K562 (cell line): ENCODE results near the gene PTTG1IP. TPM values are rescaled to one million over a fixed set of nuclear protein-coding genes. Genes with fewer than 3 reads are reported as not detected.
A peak's percentile ranks its signal among the peaks of the same experiment; 100 is the strongest.

Experiments
- ATAC-seq: fragments of 200-7000 bp; cut with Tn5 transposase; 3 replicates; pipeline ENCODE4 v1.9.1; 2020; ENCODE audit warnings: moderate library complexity
- BruUV-seq: library from RNA; stranded (reverse); fragments of 400-500 nt; replicated peaks from 2 replicates; lab custom pipeline; 2021; lab: Mats Ljungman, UMichigan
- CTCF ChIA-PET: fragments of 300-600 bp; formaldehyde crosslinking; extraction: SDS; loops from one replicate; lab custom pipeline; 2021; ENCODE audit warnings: low intra/inter-chr PET ratio; lab: Yijun Ruan, JAX
- POLR2A ChIA-PET: fragments of 300-600, 350-650 bp; sonication (Branson Sonifier 250); formaldehyde crosslinking; extraction: SDS; loops from one replicate; lab custom pipeline; 2021; ENCODE audit warnings: antibody characterized with exemption, inconsistent platforms; lab: Yijun Ruan, JAX
- DNase-seq, 4 experiments: peaks; one replicate each; pipeline versions ENCODE4 v3.0.0 to v3.0.0-alpha.2; 2011 to 2018; ENCODE audit warnings: low spot score in 3 of 4, mixed read lengths in 3 of 4; ENCODE audit errors: extremely low read depth in 1 of 4
- FAIRE-seq: peaks from 2 replicates; lab custom pipeline; 2011; peaks lifted over from hg19 to GRCh38; lab: Jason Lieb, UNC
- H2AFZ ChIP-seq: 2 replicates; pipeline ENCODE4 v1.6.0; 2011; ENCODE audit warnings: low read depth, low read length, control low read depth, inconsistent platforms
- H3K27ac ChIP-seq: fragments of 200-600 bp; 3 replicates; pipeline ENCODE4 v1.8.0; 2011; ENCODE audit warnings: low read depth, mild to moderate bottlenecking, control low read depth, inconsistent platforms, low read length, moderate library complexity, mixed read lengths; ENCODE audit errors: extremely low read depth
- H3K27me3 ChIP-seq, 2 experiments: fragments of 300-600 bp in 1 of 2; 2 replicates in 1 of 2; 3 replicates in 1 of 2; pipeline versions ENCODE4 v1.6.0 to v1.8.0; 2011; ENCODE audit warnings: inconsistent platforms in 2 of 2, low read length in 2 of 2, mild to moderate bottlenecking in 1 of 2, mixed read lengths in 1 of 2, moderate library complexity in 1 of 2; ENCODE audit not compliant: control insufficient read depth in 2 of 2, insufficient read depth in 2 of 2
- H3K36me3 ChIP-seq: fragments of 300-600 bp; 3 replicates; pipeline ENCODE4 v1.8.0; 2011; ENCODE audit warnings: mild to moderate bottlenecking, low read length, inconsistent platforms; ENCODE audit not compliant: control insufficient read depth, insufficient read depth
- H3K4me1 ChIP-seq, 2 experiments: fragments of 200-600 bp in 1 of 2; replicated peaks in 1 of 2; 2 replicates in 1 of 2; 3 replicates in 1 of 2; pipeline versions ENCODE4 v1.5.1 to v1.8.0; 2011; ENCODE audit warnings: inconsistent platforms in 2 of 2, low read length in 2 of 2, mild to moderate bottlenecking in 1 of 2, mixed read lengths in 1 of 2, moderate library complexity in 1 of 2; ENCODE audit not compliant: control insufficient read depth in 2 of 2, insufficient read depth in 2 of 2
- H3K4me2 ChIP-seq: 2 replicates; pipeline ENCODE4 v1.6.1; 2011; ENCODE audit warnings: low read length, control low read depth, inconsistent platforms, mixed read lengths; ENCODE audit not compliant: insufficient read depth
- H3K4me3 ChIP-seq: fragments of 200-600 bp; sonication (generic), shearing (Covaris generic); 2 replicates; pipeline ENCODE4 v1.5.1; 2016; ENCODE audit warnings: control low read depth, inconsistent platforms
- H3K79me2 ChIP-seq: fragments of 200-600 bp; 3 replicates; pipeline ENCODE4 v1.8.0; 2011; ENCODE audit warnings: low read length, inconsistent platforms; ENCODE audit not compliant: control insufficient read depth, insufficient read depth
- H3K9ac ChIP-seq, 2 experiments: 2 replicates each; pipeline versions ENCODE4 v1.6.0 to v1.6.1; 2011; ENCODE audit warnings: low read depth in 2 of 2, low read length in 2 of 2, control low read depth in 1 of 2, inconsistent platforms in 1 of 2, mild to moderate bottlenecking in 1 of 2, mixed read lengths in 1 of 2; ENCODE audit not compliant: insufficient read depth in 1 of 2
- H3K9me1 ChIP-seq: one replicate; pipeline ENCODE4 v1.6.0; 2011; ENCODE audit warnings: inconsistent platforms, mild to moderate bottlenecking, low read length, moderate library complexity; ENCODE audit not compliant: control insufficient read depth, insufficient read depth
- H3K9me3 ChIP-seq: replicated peaks from 2 replicates; pipeline ENCODE4 v1.5.1; 2011; ENCODE audit warnings: low read depth, low read length, inconsistent platforms; ENCODE audit not compliant: control insufficient read depth, insufficient read depth
- H4K20me1 ChIP-seq: replicated peaks from 2 replicates; pipeline ENCODE4 v1.6.1; 2011; ENCODE audit warnings: low read length, inconsistent platforms, mixed read lengths; ENCODE audit not compliant: control insufficient read depth, insufficient read depth
- ARID1B ChIP-seq: fragments of 450-650 bp; IDR thresholded peaks from 2 replicates; pipeline ENCODE4 v1.6.1; 2016; ENCODE audit warnings: antibody characterized with exemption, mild to moderate bottlenecking, inconsistent platforms
- CTBP1 ChIP-seq: fragments of 450-650 bp; IDR thresholded peaks from 2 replicates; pipeline ENCODE4 v1.6.1; 2016; ENCODE audit warnings: borderline replicate concordance
- DDX20 ChIP-seq: fragments of 450-650 bp; IDR thresholded peaks from 2 replicates; pipeline ENCODE4 v1.6.1; 2016; ENCODE audit warnings: missing genetic modification characterization, low read depth, mild to moderate bottlenecking, missing compliant biosample characterization, moderate library complexity
- HINFP ChIP-seq: fragments of 450-650 bp; conservative IDR thresholded peaks from 2 replicates; pipeline ENCODE4 v1.6.1; 2016; ENCODE audit warnings: missing genetic modification characterization, low read depth, mild to moderate bottlenecking, control low read depth, missing compliant biosample characterization
- JUND ChIP-seq, 2 experiments: IDR thresholded peaks; 2 replicates in 1 of 2; 3 replicates in 1 of 2; pipeline ENCODE4 v1.6.1; 2011; ENCODE audit warnings: borderline replicate concordance in 2 of 2, low read depth in 2 of 2, low read length in 2 of 2, improper control_type of control experiment in 1 of 2, missing biosample characterization in 1 of 2, missing genetic modification characterization in 1 of 2, missing genetic modification reagents in 1 of 2
- MEIS2 ChIP-seq: fragments of 450-650 bp; IDR thresholded peaks from 2 replicates; pipeline ENCODE4 v1.6.1; 2014; ENCODE audit warnings: mild to moderate bottlenecking; ENCODE audit not compliant: partially characterized antibody
- PKNOX1 ChIP-seq: fragments of 450-650 bp; IDR thresholded peaks from 2 replicates; pipeline ENCODE4 v1.6.1; 2016
- RBM15 ChIP-seq: fragments of 200-400 bp; formaldehyde crosslinking; IDR thresholded peaks from 2 replicates; pipeline ENCODE4 v1.6.1; 2018; ENCODE audit warnings: mild to moderate bottlenecking, low read length, moderate library complexity; ENCODE audit not compliant: insufficient read depth
- SMARCE1 ChIP-seq: fragments of 450-650 bp; IDR thresholded peaks from 2 replicates; pipeline ENCODE4 v1.7.1; 2016; ENCODE audit warnings: mild to moderate bottlenecking
- ZBTB1 ChIP-seq: sonication (generic); formaldehyde crosslinking; IDR thresholded peaks from 2 replicates; pipeline ENCODE4 v1.8.1; 2023; ENCODE audit warnings: missing genetic modification reagents, low read depth, mild to moderate bottlenecking, borderline replicate concordance
- ZEB2 ChIP-seq: fragments of 450-650 bp; IDR thresholded peaks from 2 replicates; pipeline ENCODE4 v1.6.1; 2016
- ZNF175 ChIP-seq: fragments of 200-800 bp; sonication (Bioruptor generic); IDR thresholded peaks from 2 replicates; pipeline ENCODE4 v1.6.1; 2016; ENCODE audit warnings: low read depth, mild to moderate bottlenecking, missing genetic modification characterization, missing compliant biosample characterization
- WGBS: fragments of 100-300 bp; shearing (Covaris generic); methylation state at CpG from one replicate; pipeline ENCODE4 v1.1.6; 2016; ENCODE audit warnings: low coverage, mixed read lengths; ENCODE audit not compliant: insufficient coverage; ENCODE audit errors: missing lambda C conversion rate; 5-methylcytosine and 5-hydroxymethylcytosine counted together
- in situ Hi-C: fragments of 300-500 bp; cut with MboI; formaldehyde crosslinking; loops from 4 replicates; pipeline ENCODE4 v1.15.0; 2018; ENCODE audit warnings: inconsistent platforms, mixed read lengths
- intact Hi-C: fragments of 100-400 bp; cut with micrococcal nuclease; formaldehyde crosslinking; loops from 2 replicates; pipeline ENCODE4 v1.14.2; 2022
- polyA plus RNA-seq, 8 experiments: library from polyadenylated mRNA; depleted of rRNA in 4 of 8; stranded (reverse) in 5 of 8; unstranded in 3 of 8; fragments of >200 nt; fragmentation: Nextera tagmentation in 2 of 8; fragmentation: Illumina TruSeq in 1 of 8; extraction: Ambion mirVana in 2 of 8; extraction: Trizol in 1 of 8; gene quantifications; 2 replicates each; pipeline versions ENCODE4 v1.2.1 to v1.2.3, GENCODE V29; 2011 to 2014; ENCODE audit warnings: inconsistent platforms in 1 of 8, missing spikeins in 1 of 8
- total RNA-seq, 7 experiments: library from RNA; depleted of rRNA in 6 of 7; stranded (reverse); fragments of >200 nt in 6 of 7; fragmentation: Illumina TruSeq in 2 of 7; extraction: Trizol in 2 of 7; gene quantifications; 2 replicates each; pipeline versions ENCODE4 v1.2.1 to v1.2.3, GENCODE V29; 2011 to 2021; ENCODE audit warnings: low replicate concordance in 1 of 7
- TF ChIP-seq, protein P1 (sequence below), 2 experiments: fragments of 450-650 bp in 1 of 2; sonication (generic) in 1 of 2; formaldehyde crosslinking in 1 of 2; IDR thresholded peaks in 1 of 2; conservative IDR thresholded peaks in 1 of 2; 2 replicates each; pipeline versions ENCODE4 v1.6.1 to v1.8.1; 2016 to 2023; ENCODE audit warnings: mild to moderate bottlenecking in 2 of 2, moderate library complexity in 2 of 2, inconsistent platforms in 1 of 2, missing genetic modification reagents in 1 of 2

PTTG1IP gene
- total and polyA plus RNA-seq, 9 of the 15 experiments (the other 6 are each of a cell fraction or from before 2014, with no cell fraction given) = 5.0 to 99.3 (median 82.4) TPM

DNA sequence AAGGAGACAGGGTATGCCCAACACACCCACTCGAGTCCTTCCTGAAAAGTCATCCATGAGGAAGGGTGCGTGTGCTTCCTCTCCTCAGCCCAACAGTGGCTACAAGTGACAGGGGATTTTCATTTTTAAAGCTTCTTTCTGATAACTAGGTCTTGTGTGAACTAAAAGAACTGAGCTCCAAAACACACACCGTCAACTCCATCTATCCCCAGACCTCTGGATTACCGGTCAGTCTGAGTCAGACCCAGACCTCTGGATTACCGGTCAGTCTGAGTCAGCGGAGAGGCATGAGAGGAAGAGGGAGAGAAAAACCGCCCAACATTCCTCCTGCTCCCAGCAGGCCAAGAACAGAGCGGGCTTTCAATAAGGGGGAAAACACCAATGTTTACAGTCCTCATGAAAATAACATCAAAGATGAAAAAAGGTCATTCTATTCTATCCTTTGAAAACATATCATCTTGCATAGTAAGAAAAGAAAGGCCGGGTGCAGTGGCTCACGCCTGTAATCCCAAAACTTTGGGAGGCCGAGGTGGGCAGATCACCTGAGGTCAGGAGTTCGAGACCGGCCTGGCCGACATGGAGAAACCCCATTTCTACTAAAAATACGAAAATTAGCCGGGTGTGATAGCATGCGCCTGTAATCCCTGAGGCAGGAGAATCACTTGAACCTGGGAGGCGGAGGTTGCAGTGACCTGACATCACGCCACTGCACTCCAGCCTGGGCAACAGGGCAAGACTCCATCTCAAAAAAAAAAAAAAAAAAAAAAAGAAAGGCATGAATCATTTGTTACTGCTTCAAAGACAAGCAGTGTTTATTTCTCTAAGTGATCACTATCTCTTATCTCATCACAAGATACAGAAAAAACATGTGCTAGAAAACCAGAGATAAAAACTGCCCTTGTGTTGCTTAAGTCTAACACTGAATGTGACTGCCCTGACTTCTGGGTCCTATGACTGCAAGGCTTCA, 3.4 kb downstream of the PTTG1IP start (continued):
- TF ChIP-seq ZNF175 (CRISPR knock-in tag) (peak; percentile 17; the same call in 1 of the 2 replicates), DDX20 (no peak), HINFP (tag) (0 out of 2 replicates have a peak, but pooled peaks have one; percentile 1)
- TF ChIP-seq, all 486 proteins: peak for 66

DNA sequence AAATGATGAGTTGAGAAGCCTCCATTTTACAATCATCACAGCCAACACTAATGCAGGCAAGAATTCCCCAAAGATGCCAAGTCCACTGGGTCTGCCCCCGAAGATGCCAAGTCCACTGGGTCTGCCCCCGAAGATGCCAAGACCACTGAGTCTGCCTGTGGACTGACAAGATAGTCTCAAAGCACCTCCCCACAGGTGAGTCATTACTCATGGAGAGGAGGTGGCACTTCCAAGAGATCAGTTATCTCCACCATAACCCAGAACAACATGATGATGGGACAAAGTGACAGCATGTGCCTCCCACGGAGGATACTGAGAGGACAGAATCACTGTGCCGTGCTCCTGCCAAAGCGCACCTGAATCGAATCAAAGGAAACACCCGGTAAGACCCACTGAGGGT, 4.8 kb downstream of the PTTG1IP start:
- POLR2A ChIA-PET = no interaction called here
- DNase-seq = no peak
- no peak overlapping the region for H3K4me2 ChIP-seq
- TF ChIP-seq, protein P1, sequence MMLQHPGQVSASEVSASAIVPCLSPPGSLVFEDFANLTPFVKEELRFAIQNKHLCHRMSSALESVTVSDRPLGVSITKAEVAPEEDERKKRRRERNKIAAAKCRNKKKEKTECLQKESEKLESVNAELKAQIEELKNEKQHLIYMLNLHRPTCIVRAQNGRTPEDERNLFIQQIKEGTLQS (IDR thresholded peaks at IDR 0.05) = peak; percentile 46; the same call in 1 of the 2 replicates
- TF ChIP-seq, protein P1 (CRISPR knock-in tag; conservative IDR thresholded peaks at IDR 0.05) = no peak
- TF ChIP-seq ARID1B (0 out of 2 replicates have a peak, but pooled peaks have one; percentile 15), RBM15 (no peak), PKNOX1 (peak; percentile 52; the same call in 1 of the 2 replicates), SMARCE1 (peak; percentile 35; the same call in 1 of the 2 replicates), CTBP1 (peak; percentile 24; the same call in 1 of the 2 replicates), JUND (IDR thresholded peaks at IDR 0.05; ENCODE audit: borderline replicate concordance, low read depth, low read length) (peak; percentile 72), JUND (tag; IDR thresholded peaks at IDR 0.05; ENCODE audit: borderline replicate concordance, low read depth, low read length) (peak; percentile 33; the same call in 1 of the 3 replicates), ZBTB1 (CRISPR knock-in tag) (no peak), MEIS2 (peak; percentile 11), ZEB2 (0 out of 2 replicates have a peak, but pooled peaks have one; percentile 32)

More for the DNA sequence above, 4.8 kb downstream of the PTTG1IP start:
- peaks cover 26% of the 10 kb centered on the region for H3K9me1 ChIP-seq
- H2AFZ ChIP-seq = no peak overlapping the region
- H3K9me3 ChIP-seq = no peaks in the 10 kb centered on the region
- H3K9ac ChIP-seq = no peak overlapping the region
- H3K4me3 ChIP-seq = no peak overlapping the region
- BruUV-seq = no TSS peak
- intact Hi-C loops = no loop called here
- ATAC-seq (no peak), FAIRE-seq (no peak)
- peaks cover 36% of the 10 kb centered on the region for H3K36me3 ChIP-seq
- H3K79me2 ChIP-seq = peaks cover 92% of the 10 kb centered on the region
- H3K27me3 ChIP-seq = no peaks in the 10 kb centered on the region
- no peak overlapping the region for H3K27ac ChIP-seq
- H3K4me1 ChIP-seq = peaks cover 38 to 59% of the 10 kb centered on the region in 2 experiments
- H4K20me1 ChIP-seq = peaks cover 57% of the 10 kb centered on the region
- in situ Hi-C loops = no loop called here
- 59% methylated on average over 7 of the region's 7 CpGs for WGBS
- CTCF ChIA-PET = no interaction called here
